ENCODE data around the gene PER2. TPM values are rescaled to one million over a fixed set of nuclear protein-coding genes. Genes with fewer than 3 reads are reported as not detected.

PER2 gene
- total and polyA plus RNA-seq, 2 of the 4 experiments (the other 2 are of a cell fraction): 1.7 to 3.2 TPM

- Histone ChIP-seq H2AFZ (replicated peaks; ENCODE audit: low read length, poor library complexity) (no peak overlapping the region), H3K27ac (ENCODE audit: insufficient read depth, low read length) (no peak overlapping the region), H2BK15ac (ENCODE audit: low read depth, low read length) (no peak overlapping the region), H4K91ac (ENCODE audit: insufficient read depth, low read depth, low read length) (no peak overlapping the region), H3K56ac (ENCODE audit: extremely low read depth, insufficient read depth, low read length) (no peak overlapping the region), H4K5ac (ENCODE audit: low read depth, low read length) (no peak overlapping the region), H2AK5ac (ENCODE audit: low read depth, low read length) (no peak overlapping the region), H3K4me3 (ENCODE audit: insufficient read depth, low read depth, low read length) (no peak overlapping the region), H3K36me3 (ENCODE audit: control insufficient read depth, insufficient read depth, low read length) (peaks cover 18% of the 10 kb centered on the region), H2BK120ac (ENCODE audit: low read depth, low read length) (no peak overlapping the region), H2BK5ac (ENCODE audit: low read depth, low read length, poor library complexity, severe bottlenecking) (no peak overlapping the region), H3K27me3 (ENCODE audit: control insufficient read depth, insufficient read depth, low read length) (no peaks in the 10 kb centered on the region), H3K14ac (replicated peaks; ENCODE audit: low read depth, low read length) (no peak overlapping the region), H3K18ac (ENCODE audit: low read depth, low read length) (no peak overlapping the region), H3K9ac (ENCODE audit: low read depth, low read length) (no peak overlapping the region), H3K4me2 (ENCODE audit: low read depth, low read length) (no peak overlapping the region), H4K20me1 (ENCODE audit: insufficient read depth, low read length) (0 out of 2 replicates have a peak, but pooled peaks cover 4% of the 10 kb centered on the region), H3K9me3 (ENCODE audit: control insufficient read depth, insufficient read depth, low read length) (no peaks in the 10 kb centered on the region), H2BK20ac (ENCODE audit: low read depth, low read length) (no peak overlapping the region), H3K4me1 (ENCODE audit: control insufficient read depth, insufficient read depth, low read length) (peaks cover 5% of the 10 kb centered on the region; the same call in 1 of the 2 replicates), H3K79me1 (ENCODE audit: low read depth in 1 of 2, low read length in 2 of 2) (no peaks in the 10 kb centered on the region), H3K9me1 (ENCODE audit: insufficient read depth, low read length) (no peaks in the 10 kb centered on the region), H2AK9ac (replicated peaks; ENCODE audit: low read depth, low read length, poor library complexity) (no peak overlapping the region), H3K23ac (ENCODE audit: low read depth, low read length) (no peak overlapping the region), H3K4ac (ENCODE audit: low read depth, low read length) (no peak overlapping the region), H4K8ac (ENCODE audit: low read depth in 2 of 2, low read length in 2 of 2) (no peak overlapping the region)
- WGBS, 2 experiments (ENCODE audit: extremely low coverage in 2 of 2, insufficient read length in 1 of 2): 95% methylated on average over 7 of the region's 21 CpGs; no CpG with 5 or more reads in 1 of the 2 experiments
- dilution Hi-C loops (cut with HindIII; ENCODE audit: low sequenced_read_pairs, unreplicated experiment) (no loop called here), intact Hi-C loops (cut with micrococcal nuclease) (loop anchor here (10.0 kb wide), 1 partner anchor 485 kb away; no protein-coding TSS in a partner anchor), in situ Hi-C loops (cut with MboI; ENCODE audit: low sequenced_read_pairs) (loop anchor here (5.0 kb wide), 1 partner anchor 402 kb away; the partner anchor contains the start of gene RAMP1)
- ATAC-seq (ENCODE audit: low read depth) (no peak), DNase-seq (no peak)
- ChIA-PET CTCF (interaction anchor here (1.1 kb wide), 1 partner anchor 15 kb away, joined by 3 read pairs; no protein-coding TSS in a partner anchor), POLR2A (ENCODE audit: unreplicated experiment) (interaction anchor here (0.6 kb wide), 1 partner anchor 219 kb away, joined by 3 read pairs; no protein-coding TSS in a partner anchor)
- BruUV-seq (replicated peaks): no TSS peak
- TF ChIP-seq RFX5 (IDR thresholded peaks at IDR 0.05; ENCODE audit: low read depth, low read length): no peak
- TF ChIP-seq CEBPB (IDR thresholded peaks at IDR 0.05; ENCODE audit: low read depth, low read length): no peak
- TF ChIP-seq MAFK (IDR thresholded peaks at IDR 0.05; ENCODE audit: low read depth, low read length): no peak
- TF ChIP-seq MXI1 (IDR thresholded peaks at IDR 0.05; ENCODE audit: borderline replicate concordance, low read depth, low read length): no peak
- no peak for TF ChIP-seq NFE2L2 (IDR thresholded peaks at IDR 0.05; ENCODE audit: low read depth, low read length)
- TF ChIP-seq BHLHE40 (IDR thresholded peaks at IDR 0.05; ENCODE audit: low read depth, low read length): no peak
- no peak for TF ChIP-seq USF2 (IDR thresholded peaks at IDR 0.05; ENCODE audit: low read depth, low read length)
- no peak for TF ChIP-seq MAZ (IDR thresholded peaks at IDR 0.05; ENCODE audit: borderline replicate concordance, low read depth, low read length)
- TF ChIP-seq CTCF (conservative IDR thresholded peaks at IDR 0.05; ENCODE audit: low read depth, low read length): no peak
- no peak for TF ChIP-seq SMC3 (IDR thresholded peaks at IDR 0.05; ENCODE audit: low read depth, low read length)
- TF ChIP-seq FOS (IDR thresholded peaks at IDR 0.05; ENCODE audit: low read depth, low read length): no peak
- no peak for TF ChIP-seq RAD21 (IDR thresholded peaks at IDR 0.05; ENCODE audit: low read length)
- TF ChIP-seq RCOR1 (IDR thresholded peaks at IDR 0.05; ENCODE audit: insufficient replicate concordance, low read length): no peak
Measured at GRCh38 chr2:238259061-238260020, 29.1 kb downstream of the PER2 start.

Data from IMR-90 (cell line).